OCI-LY1 (cell line): ENCODE results near the gene ZMIZ1.

Source experiments
- H2AFZ ChIP-seq: fragments of 200-600 bp; sonication (generic), shearing (Covaris generic); 2 replicates; pipeline ENCODE4 v1.6.0; 2014; ENCODE audit warnings: antibody characterized with exemption, mild to moderate bottlenecking, low read length
- H3F3A ChIP-seq: fragments of 200-600 bp; sonication (generic), shearing (Covaris generic); 2 replicates; pipeline ENCODE4 v1.6.0; 2014; ENCODE audit warnings: mild to moderate bottlenecking, antibody characterized with exemption, low read length, moderate library complexity; ENCODE audit not compliant: insufficient read depth
- H3K27ac ChIP-seq: fragments of 200-600 bp; sonication (generic); 2 replicates; pipeline ENCODE4 v1.5.1; 2014; ENCODE audit warnings: low read length, mixed run types, mild to moderate bottlenecking, low read depth; ENCODE audit not compliant: poor library complexity, severe bottlenecking
- H3K27me3 ChIP-seq: fragments of 200-600 bp; sonication (generic); 2 replicates; pipeline ENCODE4 v1.6.0; 2014; ENCODE audit warnings: antibody characterized with exemption, mild to moderate bottlenecking, low read length, moderate library complexity; ENCODE audit not compliant: insufficient read depth
- H3K36me3 ChIP-seq: fragments of 200-600 bp; sonication (generic); 2 replicates; pipeline ENCODE4 v1.6.1; 2014; ENCODE audit warnings: mild to moderate bottlenecking, antibody characterized with exemption, low read length, moderate library complexity, mixed read lengths; ENCODE audit not compliant: insufficient read depth
- H3K4me1 ChIP-seq: fragments of 200-600 bp; sonication (generic); 2 replicates; pipeline ENCODE4 v1.5.1; 2014; ENCODE audit warnings: mild to moderate bottlenecking, low read length, moderate library complexity; ENCODE audit not compliant: insufficient read depth, severe bottlenecking
- H3K4me2 ChIP-seq: fragments of 200-600 bp; sonication (generic), shearing (Covaris generic); 2 replicates; pipeline ENCODE4 v1.6.1; 2014; ENCODE audit warnings: low read length
- H3K4me3 ChIP-seq: fragments of 200-600 bp; sonication (generic); 2 replicates; pipeline ENCODE4 v1.5.1; 2014; ENCODE audit warnings: low read length, low read depth, mild to moderate bottlenecking, mixed read lengths; ENCODE audit not compliant: poor library complexity, severe bottlenecking
- H3K79me2 ChIP-seq: fragments of 200-600 bp; shearing (Covaris generic); 2 replicates; pipeline ENCODE4 v1.6.1; 2016; ENCODE audit warnings: mixed run types, low read length, mixed read lengths; ENCODE audit not compliant: insufficient read depth
- H3K9ac ChIP-seq: fragments of 200-600 bp; sonication (generic), shearing (Covaris generic); 2 replicates; pipeline ENCODE4 v1.6.1; 2014; ENCODE audit warnings: mild to moderate bottlenecking, low read length, mixed read lengths
- H3K9me2 ChIP-seq: fragments of 200-600 bp; sonication (generic), shearing (Covaris generic); 2 replicates; pipeline ENCODE4 v1.6.1; 2014; ENCODE audit warnings: low read depth, mild to moderate bottlenecking, low read length, mixed read lengths
- H3K9me3 ChIP-seq: fragments of 200-600 bp; shearing (Covaris generic); 2 replicates; pipeline ENCODE4 v1.6.1; 2014; ENCODE audit warnings: low read length, mixed read lengths
- H4K20me1 ChIP-seq: fragments of 200-600 bp; sonication (generic), shearing (Covaris generic); 2 replicates; pipeline ENCODE4 v1.6.0; 2016; ENCODE audit warnings: mild to moderate bottlenecking, low read length; ENCODE audit not compliant: insufficient read depth
- EZH2 ChIP-seq: fragments of 200-600 bp; sonication (generic), shearing (Covaris generic); IDR thresholded peaks from 2 replicates; pipeline ENCODE4 v1.8.0; 2017; ENCODE audit warnings: borderline replicate concordance, mixed run types, mild to moderate bottlenecking, antibody characterized with exemption, low read length, moderate library complexity, mixed read lengths
- TF ChIP-seq, protein P1 (sequence below): fragments of 200-600 bp; sonication (generic), shearing (Covaris generic); IDR thresholded peaks from 2 replicates; pipeline ENCODE4 v1.5.1; 2017; ENCODE audit warnings: mild to moderate bottlenecking, antibody characterized with exemption, low read length, moderate library complexity, mixed read lengths

Gene ZMIZ1

DNA sequence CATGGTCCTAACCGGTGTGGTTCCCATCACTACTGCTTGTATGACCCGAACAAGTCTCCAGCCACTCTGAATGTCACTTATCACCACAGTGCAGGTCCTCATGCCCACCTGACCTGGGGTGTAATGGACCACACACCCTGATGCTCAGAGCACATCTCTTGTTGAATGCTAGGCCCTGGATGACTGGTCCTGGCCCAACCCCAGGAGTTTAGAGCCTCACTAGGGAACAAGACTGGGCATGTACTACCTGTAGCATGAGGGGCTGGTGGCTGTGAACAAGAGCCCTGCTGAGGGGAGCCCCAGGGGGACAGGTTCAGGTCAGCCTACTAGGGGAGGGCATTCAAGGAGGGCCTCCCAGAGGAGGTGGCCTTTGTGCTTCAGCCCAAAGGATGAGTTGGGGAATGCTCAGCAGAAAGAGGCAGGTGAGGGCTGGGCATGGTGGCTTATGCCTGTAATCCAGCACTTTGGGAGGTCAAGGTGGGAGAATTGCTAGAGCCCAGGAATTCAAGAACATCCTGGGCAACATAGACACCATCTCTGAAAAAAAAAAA, 31.2 kb downstream of the ZMIZ1 start:
- no peaks in the 10 kb centered on the region for H3K4me1 ChIP-seq
- H3K79me2 ChIP-seq: no peaks in the 10 kb centered on the region
- H3K9me3 ChIP-seq: no peaks in the 10 kb centered on the region
- no peaks in the 10 kb centered on the region for H3K9me2 ChIP-seq
- no peak overlapping the region for H2AFZ ChIP-seq
- no peaks in the 10 kb centered on the region for H4K20me1 ChIP-seq
- H3K4me2 ChIP-seq: no peak overlapping the region
- H3K36me3 ChIP-seq: no peaks in the 10 kb centered on the region
- no peak overlapping the region for H3K9ac ChIP-seq
- H3K27me3 ChIP-seq: 0 out of 2 replicates have a peak, but pooled peaks cover 4% of the 10 kb centered on the region
- no peak overlapping the region for H3K4me3 ChIP-seq
- no peaks in the 10 kb centered on the region for H3F3A ChIP-seq
- TF ChIP-seq, protein P1, sequence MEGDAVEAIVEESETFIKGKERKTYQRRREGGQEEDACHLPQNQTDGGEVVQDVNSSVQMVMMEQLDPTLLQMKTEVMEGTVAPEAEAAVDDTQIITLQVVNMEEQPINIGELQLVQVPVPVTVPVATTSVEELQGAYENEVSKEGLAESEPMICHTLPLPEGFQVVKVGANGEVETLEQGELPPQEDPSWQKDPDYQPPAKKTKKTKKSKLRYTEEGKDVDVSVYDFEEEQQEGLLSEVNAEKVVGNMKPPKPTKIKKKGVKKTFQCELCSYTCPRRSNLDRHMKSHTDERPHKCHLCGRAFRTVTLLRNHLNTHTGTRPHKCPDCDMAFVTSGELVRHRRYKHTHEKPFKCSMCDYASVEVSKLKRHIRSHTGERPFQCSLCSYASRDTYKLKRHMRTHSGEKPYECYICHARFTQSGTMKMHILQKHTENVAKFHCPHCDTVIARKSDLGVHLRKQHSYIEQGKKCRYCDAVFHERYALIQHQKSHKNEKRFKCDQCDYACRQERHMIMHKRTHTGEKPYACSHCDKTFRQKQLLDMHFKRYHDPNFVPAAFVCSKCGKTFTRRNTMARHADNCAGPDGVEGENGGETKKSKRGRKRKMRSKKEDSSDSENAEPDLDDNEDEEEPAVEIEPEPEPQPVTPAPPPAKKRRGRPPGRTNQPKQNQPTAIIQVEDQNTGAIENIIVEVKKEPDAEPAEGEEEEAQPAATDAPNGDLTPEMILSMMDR: no peak
- no peak for TF ChIP-seq EZH2
- H3K27ac ChIP-seq: no peak overlapping the region

DNA sequence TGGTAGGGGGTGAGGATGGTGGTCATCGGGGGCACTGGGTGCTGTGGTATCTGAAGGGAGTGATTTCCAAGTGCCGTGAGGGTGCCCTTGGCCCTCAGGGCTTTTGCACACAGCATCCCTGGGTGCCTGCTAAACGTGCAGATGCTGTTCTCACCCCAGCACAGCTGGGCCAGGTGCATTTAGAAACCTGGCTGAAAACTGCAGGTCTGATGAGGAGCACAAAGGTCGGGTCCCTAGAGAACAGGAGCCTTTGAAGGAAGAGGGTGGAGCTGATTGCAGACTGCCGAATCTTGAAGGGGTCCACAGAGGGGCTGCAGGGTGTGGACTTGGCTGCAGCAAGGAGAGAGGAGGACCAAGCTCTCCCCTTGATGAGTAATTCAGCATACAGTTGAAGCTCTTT, 32.0 kb downstream of the ZMIZ1 start:
- Histone ChIP-seq H2AFZ (no peak overlapping the region), H3K4me3 (no peak overlapping the region), H3K4me2 (no peak overlapping the region), H3K27ac (no peak overlapping the region), H3K9ac (no peak overlapping the region), H3F3A (no peaks in the 10 kb centered on the region), H3K27me3 (0 out of 2 replicates have a peak, but pooled peaks cover 4% of the 10 kb centered on the region), H3K36me3 (no peaks in the 10 kb centered on the region), H3K4me1 (no peaks in the 10 kb centered on the region), H4K20me1 (no peaks in the 10 kb centered on the region), H3K9me3 (no peaks in the 10 kb centered on the region), H3K9me2 (no peaks in the 10 kb centered on the region), H3K79me2 (no peaks in the 10 kb centered on the region)
- TF ChIP-seq, protein P1: no peak
- TF ChIP-seq EZH2: no peak

DNA sequence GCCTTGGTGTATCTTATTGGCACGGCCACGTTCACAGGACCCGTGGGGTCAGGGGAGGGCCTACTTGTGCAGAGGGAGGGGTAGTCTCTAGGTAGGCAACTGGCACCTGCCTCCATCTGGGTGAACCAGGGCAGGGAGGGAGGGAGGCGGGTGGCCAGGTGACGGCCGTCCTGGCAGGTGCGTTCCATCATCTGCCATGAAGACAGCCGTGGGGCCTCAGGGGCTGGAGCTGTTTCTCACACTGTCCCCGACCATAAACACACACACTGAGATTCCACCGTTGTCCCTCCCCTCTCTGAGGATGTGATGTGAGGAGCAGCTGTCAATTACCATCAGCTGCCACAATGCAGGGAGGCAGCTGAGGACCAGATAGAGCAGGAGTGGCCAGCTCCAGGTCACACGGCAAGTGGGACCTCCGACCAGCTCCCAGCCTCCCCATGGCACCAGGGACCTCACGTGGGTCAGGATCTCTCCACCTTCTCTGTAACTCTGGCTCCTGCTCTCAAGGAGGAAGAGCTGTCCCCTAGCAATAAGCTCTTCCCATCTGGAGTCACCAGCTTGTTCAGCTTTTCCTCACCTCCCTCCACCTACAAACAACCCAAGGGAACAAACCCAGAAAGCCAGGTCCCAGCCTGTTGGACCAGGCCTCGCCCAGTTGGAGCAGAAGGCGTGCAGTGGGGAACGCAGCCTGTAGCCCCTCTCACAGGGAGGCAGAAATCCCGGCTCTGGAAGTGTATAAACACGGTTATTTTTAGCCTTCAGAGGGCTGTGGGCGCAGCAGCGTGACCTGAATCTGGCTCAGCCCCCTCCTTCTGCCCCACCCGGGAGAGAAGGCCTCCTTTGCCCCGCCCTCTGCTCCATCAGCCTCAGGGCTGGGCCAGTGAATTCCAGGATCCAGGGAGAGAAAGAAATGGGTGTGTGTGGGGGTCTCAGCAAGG, 33.1 kb downstream of the ZMIZ1 start:
- Histone ChIP-seq H3K9ac (no peak overlapping the region), H3K36me3 (no peaks in the 10 kb centered on the region), H3K4me3 (no peak overlapping the region), H3K79me2 (no peaks in the 10 kb centered on the region), H4K20me1 (no peaks in the 10 kb centered on the region), H3K4me1 (no peaks in the 10 kb centered on the region), H3K9me3 (no peaks in the 10 kb centered on the region), H3K9me2 (no peaks in the 10 kb centered on the region), H3K4me2 (no peak overlapping the region), H3K27ac (no peak overlapping the region), H2AFZ (no peak overlapping the region), H3F3A (no peaks in the 10 kb centered on the region), H3K27me3 (no peaks in the 10 kb centered on the region)
- no peak for TF ChIP-seq EZH2
- TF ChIP-seq, protein P1: no peak
